OCI-LY1 (cell line): ENCODE measurements around the gene PDE11A.

Experiments
- H2AFZ ChIP-seq: fragments of 200-600 bp; sonication (generic), shearing (Covaris generic); 2 replicates; pipeline ENCODE4 v1.6.0; 2014; ENCODE audit warnings: antibody characterized with exemption, mild to moderate bottlenecking, low read length
- H3F3A ChIP-seq: fragments of 200-600 bp; sonication (generic), shearing (Covaris generic); 2 replicates; pipeline ENCODE4 v1.6.0; 2014; ENCODE audit warnings: mild to moderate bottlenecking, antibody characterized with exemption, low read length, moderate library complexity; ENCODE audit not compliant: insufficient read depth
- H3K27ac ChIP-seq: fragments of 200-600 bp; sonication (generic); 2 replicates; pipeline ENCODE4 v1.5.1; 2014; ENCODE audit warnings: low read length, mixed run types, mild to moderate bottlenecking, low read depth; ENCODE audit not compliant: poor library complexity, severe bottlenecking
- H3K27me3 ChIP-seq: fragments of 200-600 bp; sonication (generic); 2 replicates; pipeline ENCODE4 v1.6.0; 2014; ENCODE audit warnings: antibody characterized with exemption, mild to moderate bottlenecking, low read length, moderate library complexity; ENCODE audit not compliant: insufficient read depth
- H3K36me3 ChIP-seq: fragments of 200-600 bp; sonication (generic); 2 replicates; pipeline ENCODE4 v1.6.1; 2014; ENCODE audit warnings: mild to moderate bottlenecking, antibody characterized with exemption, low read length, moderate library complexity, mixed read lengths; ENCODE audit not compliant: insufficient read depth
- H3K4me1 ChIP-seq: fragments of 200-600 bp; sonication (generic); 2 replicates; pipeline ENCODE4 v1.5.1; 2014; ENCODE audit warnings: mild to moderate bottlenecking, low read length, moderate library complexity; ENCODE audit not compliant: insufficient read depth, severe bottlenecking
- H3K4me2 ChIP-seq: fragments of 200-600 bp; sonication (generic), shearing (Covaris generic); 2 replicates; pipeline ENCODE4 v1.6.1; 2014; ENCODE audit warnings: low read length
- H3K4me3 ChIP-seq: fragments of 200-600 bp; sonication (generic); 2 replicates; pipeline ENCODE4 v1.5.1; 2014; ENCODE audit warnings: low read length, low read depth, mild to moderate bottlenecking, mixed read lengths; ENCODE audit not compliant: poor library complexity, severe bottlenecking
- H3K79me2 ChIP-seq: fragments of 200-600 bp; shearing (Covaris generic); 2 replicates; pipeline ENCODE4 v1.6.1; 2016; ENCODE audit warnings: mixed run types, low read length, mixed read lengths; ENCODE audit not compliant: insufficient read depth
- H3K9ac ChIP-seq: fragments of 200-600 bp; sonication (generic), shearing (Covaris generic); 2 replicates; pipeline ENCODE4 v1.6.1; 2014; ENCODE audit warnings: mild to moderate bottlenecking, low read length, mixed read lengths
- H3K9me2 ChIP-seq: fragments of 200-600 bp; sonication (generic), shearing (Covaris generic); 2 replicates; pipeline ENCODE4 v1.6.1; 2014; ENCODE audit warnings: low read depth, mild to moderate bottlenecking, low read length, mixed read lengths
- H3K9me3 ChIP-seq: fragments of 200-600 bp; shearing (Covaris generic); 2 replicates; pipeline ENCODE4 v1.6.1; 2014; ENCODE audit warnings: low read length, mixed read lengths
- H4K20me1 ChIP-seq: fragments of 200-600 bp; sonication (generic), shearing (Covaris generic); 2 replicates; pipeline ENCODE4 v1.6.0; 2016; ENCODE audit warnings: mild to moderate bottlenecking, low read length; ENCODE audit not compliant: insufficient read depth
- CTCF ChIP-seq: fragments of 200-600 bp; sonication (generic), shearing (Covaris generic); IDR thresholded peaks from 2 replicates; pipeline ENCODE4 v1.5.1; 2017; ENCODE audit warnings: mild to moderate bottlenecking, antibody characterized with exemption, low read length, moderate library complexity, mixed read lengths
- EZH2 ChIP-seq: fragments of 200-600 bp; sonication (generic), shearing (Covaris generic); IDR thresholded peaks from 2 replicates; pipeline ENCODE4 v1.8.0; 2017; ENCODE audit warnings: borderline replicate concordance, mixed run types, mild to moderate bottlenecking, antibody characterized with exemption, low read length, moderate library complexity, mixed read lengths

PDE11A gene

GRCh38 chr2:178070824-178071223 lies 1.8 kb downstream of the PDE11A start:
- Histone ChIP-seq H3K4me1 (no peaks in the 10 kb centered on the region), H3K79me2 (no peaks in the 10 kb centered on the region), H3K9ac (no peak overlapping the region), H2AFZ (no peak overlapping the region), H3K9me2 (no peaks in the 10 kb centered on the region), H3K4me2 (no peak overlapping the region), H3K27ac (no peak overlapping the region), H3F3A (no peaks in the 10 kb centered on the region), H3K27me3 (no peaks in the 10 kb centered on the region), H3K9me3 (no peaks in the 10 kb centered on the region), H3K36me3 (no peaks in the 10 kb centered on the region), H3K4me3 (no peak overlapping the region), H4K20me1 (no peaks in the 10 kb centered on the region)
- no peak for TF ChIP-seq EZH2

- Histone ChIP-seq H3F3A (no peaks in the 10 kb centered on the region), H4K20me1 (no peaks in the 10 kb centered on the region), H3K27me3 (no peaks in the 10 kb centered on the region), H3K9ac (no peak overlapping the region), H3K4me2 (no peak overlapping the region), H3K36me3 (no peaks in the 10 kb centered on the region), H3K79me2 (no peaks in the 10 kb centered on the region), H3K4me3 (no peak overlapping the region), H3K9me2 (no peaks in the 10 kb centered on the region), H3K4me1 (no peaks in the 10 kb centered on the region), H3K27ac (no peak overlapping the region), H2AFZ (no peak overlapping the region), H3K9me3 (no peaks in the 10 kb centered on the region)
- TF ChIP-seq EZH2 (no peak), CTCF (no peak)
Observed at GRCh38 chr2:178069551-178069950, 3.0 kb downstream of the PDE11A start.

- Histone ChIP-seq H3K4me1 (no peaks in the 10 kb centered on the region), H3K79me2 (no peaks in the 10 kb centered on the region), H3K9ac (no peak overlapping the region), H3K27me3 (no peaks in the 10 kb centered on the region), H3K9me2 (no peaks in the 10 kb centered on the region), H2AFZ (no peak overlapping the region), H4K20me1 (no peaks in the 10 kb centered on the region), H3K4me2 (no peak overlapping the region), H3F3A (no peaks in the 10 kb centered on the region), H3K36me3 (no peaks in the 10 kb centered on the region), H3K4me3 (no peak overlapping the region), H3K27ac (no peak overlapping the region), H3K9me3 (no peaks in the 10 kb centered on the region)
- TF ChIP-seq CTCF = no peak
- no peak for TF ChIP-seq EZH2
Observed at GRCh38 chr2:178068823-178069454, 3.6 kb downstream of the PDE11A start.
